Measurements from ENCODE around the gene KIF2A.
A peak's percentile ranks its signal among the peaks of the same experiment; 100 is the strongest.

Gene KIF2A

GRCh38 chr5:62327138-62328053, 21.4 kb downstream of the KIF2A start:
- no peak for TF ChIP-seq POLR2A (IDR thresholded peaks at IDR 0.05; ENCODE audit: low read depth, low read length)
- DNase-seq (ENCODE audit: insufficient read length, low spot score) (no peak), FAIRE-seq (no peak)

- FAIRE-seq (no peak), DNase-seq (ENCODE audit: insufficient read length, low spot score) (no peak)
- TF ChIP-seq POLR2A (IDR thresholded peaks at IDR 0.05; ENCODE audit: low read depth, low read length): no peak
These were observed 22.9 kb downstream of the KIF2A start for GRCh38 chr5:62328772-62329491.

GRCh38 chr5:62330302-62330701, 24.3 kb downstream of the KIF2A start:
- no peak for FAIRE-seq
- no peak for TF ChIP-seq POLR2A (IDR thresholded peaks at IDR 0.05; ENCODE audit: low read depth, low read length)
- no peak for DNase-seq (ENCODE audit: insufficient read length, low spot score)

- FAIRE-seq: no peak
- no peak for TF ChIP-seq POLR2A (IDR thresholded peaks at IDR 0.05; ENCODE audit: low read depth, low read length)
- no peak for DNase-seq (ENCODE audit: insufficient read length, low spot score)
These were observed 25.9 kb downstream of the KIF2A start for GRCh38 chr5:62331921-62332320.

GRCh38 chr5:62333250-62333794, 27.3 kb downstream of the KIF2A start:
- no peak for TF ChIP-seq POLR2A (IDR thresholded peaks at IDR 0.05; ENCODE audit: low read depth, low read length)
- FAIRE-seq (no peak), DNase-seq (ENCODE audit: insufficient read length, low spot score) (no peak)

GRCh38 chr5:62334082-62334481, 28.1 kb downstream of the KIF2A start:
- FAIRE-seq (no peak), DNase-seq (ENCODE audit: insufficient read length, low spot score) (no peak)
- no peak for TF ChIP-seq POLR2A (IDR thresholded peaks at IDR 0.05; ENCODE audit: low read depth, low read length)

- DNase-seq (ENCODE audit: insufficient read length, low spot score) (no peak), FAIRE-seq (no peak)
- TF ChIP-seq POLR2A (IDR thresholded peaks at IDR 0.05; ENCODE audit: low read depth, low read length): no peak
These were observed 34.4 kb downstream of the KIF2A start for GRCh38 chr5:62340392-62340791.

- FAIRE-seq: peak; percentile 53
- no peak for DNase-seq (ENCODE audit: insufficient read length, low spot score)
- no peak for TF ChIP-seq POLR2A (IDR thresholded peaks at IDR 0.05; ENCODE audit: low read depth, low read length)
These were observed 35.0 kb downstream of the KIF2A start for GRCh38 chr5:62340979-62341378.

GRCh38 chr5:62341783-62342475, 35.9 kb downstream of the KIF2A start:
- FAIRE-seq (no peak), DNase-seq (ENCODE audit: insufficient read length, low spot score) (no peak)
- no peak for TF ChIP-seq POLR2A (IDR thresholded peaks at IDR 0.05; ENCODE audit: low read depth, low read length)

- FAIRE-seq: no peak
- no peak for TF ChIP-seq POLR2A (IDR thresholded peaks at IDR 0.05; ENCODE audit: low read depth, low read length)
- no peak for DNase-seq (ENCODE audit: insufficient read length, low spot score)
These were observed 36.5 kb downstream of the KIF2A start for GRCh38 chr5:62342476-62342837.

- TF ChIP-seq POLR2A (IDR thresholded peaks at IDR 0.05; ENCODE audit: low read depth, low read length): no peak
- no peak for DNase-seq (ENCODE audit: insufficient read length, low spot score)
- FAIRE-seq: peak; percentile 48
These were observed 37.4 kb downstream of the KIF2A start for GRCh38 chr5:62343428-62343827.

GRCh38 chr5:62346748-62347147, 40.7 kb downstream of the KIF2A start:
- no peak for DNase-seq (ENCODE audit: insufficient read length, low spot score)
- FAIRE-seq: no peak
- no peak for TF ChIP-seq POLR2A (IDR thresholded peaks at IDR 0.05; ENCODE audit: low read depth, low read length)

GRCh38 chr5:62347928-62348327, 41.9 kb downstream of the KIF2A start:
- no peak for TF ChIP-seq POLR2A (IDR thresholded peaks at IDR 0.05; ENCODE audit: low read depth, low read length)
- DNase-seq (ENCODE audit: insufficient read length, low spot score) (no peak), FAIRE-seq (no peak)
